Muscle layer of duodenum (tissue), 2 donors: ENCODE results near the gene MORN3.
"Not testable (repeated sequence)": the region's sequence is repeated elsewhere in the genome, so short reads cannot be mapped to it uniquely, and the experiment has no call there.

Experiments
- H3K27ac ChIP-seq: one replicate; pipeline ENCODE4 v1.7.0; 2013; ENCODE audit warnings: mild to moderate bottlenecking, low read length
- H3K27me3 ChIP-seq: one replicate; pipeline ENCODE4 v1.7.0; 2013; ENCODE audit warnings: low read depth, mild to moderate bottlenecking, control low read depth, low read length
- H3K36me3 ChIP-seq, 2 donors: one replicate each; pipeline ENCODE4 v1.7.0; 2013; ENCODE audit warnings: low read length in 2 of 2, control low read depth in 1 of 2, mild to moderate bottlenecking in 1 of 2; ENCODE audit not compliant: insufficient read depth in 2 of 2, control insufficient read depth in 1 of 2
- H3K4me1 ChIP-seq, 2 donors: one replicate each; pipeline ENCODE4 v1.7.0; 2013; ENCODE audit warnings: low read length in 2 of 2, mild to moderate bottlenecking in 2 of 2, control low read depth in 1 of 2, moderate library complexity in 1 of 2; ENCODE audit not compliant: insufficient read depth in 2 of 2, control insufficient read depth in 1 of 2
- H3K4me3 ChIP-seq, 2 donors: one replicate each; pipeline ENCODE4 v1.7.0; 2013; ENCODE audit warnings: low read length in 2 of 2, low read depth in 1 of 2, mild to moderate bottlenecking in 1 of 2
- H3K9me3 ChIP-seq, 2 donors: one replicate each; pipeline ENCODE4 v1.7.0; 2013; ENCODE audit warnings: low read length in 2 of 2, control low read depth in 1 of 2, mild to moderate bottlenecking in 1 of 2; ENCODE audit not compliant: control insufficient read depth in 1 of 2
- donor health status: healthy.

The MORN3 gene

GRCh38 chr12:121709478-121709961, 40.1 kb upstream of the MORN3 start:
- Histone ChIP-seq H3K27ac (no peak overlapping the region), H3K9me3 (no peaks in the 10 kb centered on the region), H3K4me3 (no peak overlapping the region), H3K27me3 (peaks cover 2% of the 10 kb centered on the region), H3K36me3 (no peaks in the 10 kb centered on the region), H3K4me1 (peaks cover 0 to 23% of the 10 kb centered on the region in 2 donors)

- H3K27ac ChIP-seq, H3K9me3 ChIP-seq, H3K27me3 ChIP-seq, H3K4me3 ChIP-seq, H3K36me3 ChIP-seq: not testable (repeated sequence)
- H3K4me1 ChIP-seq = peaks cover 0 to 20% of the 10 kb centered on the region in 2 donors
Measured at GRCh38 chr12:121709064-121709424, 39.6 kb upstream of the MORN3 start.

GRCh38 chr12:121708313-121709063, 39.0 kb upstream of the MORN3 start:
- Histone ChIP-seq H3K9me3 (no peaks in the 10 kb centered on the region), H3K27ac (no peak overlapping the region), H3K27me3 (peaks cover 4% of the 10 kb centered on the region)

GRCh38 chr12:121705514-121705913, 36.1 kb upstream of the MORN3 start:
- Histone ChIP-seq H3K36me3 (no peaks in the 10 kb centered on the region), H3K27ac (no peak overlapping the region), H3K9me3 (no peaks in the 10 kb centered on the region), H3K4me1 (peaks cover 0 to 6% of the 10 kb centered on the region in 2 donors), H3K27me3 (peaks cover 4% of the 10 kb centered on the region), H3K4me3 (no peak overlapping the region)

More at GRCh38 chr12:121708313-121709063, 39.0 kb upstream of the MORN3 start:
- Histone ChIP-seq H3K4me1 (peaks cover 0 to 14% of the 10 kb centered on the region in 2 donors), H3K4me3 (no peak overlapping the region), H3K36me3 (no peaks in the 10 kb centered on the region)

GRCh38 chr12:121702944-121703343, 33.5 kb upstream of the MORN3 start:
- Histone ChIP-seq H3K27me3 (peaks cover 4% of the 10 kb centered on the region), H3K9me3 (no peaks in the 10 kb centered on the region), H3K27ac (no peak overlapping the region), H3K4me3 (no peak overlapping the region), H3K36me3 (no peaks in the 10 kb centered on the region), H3K4me1 (peaks cover 0 to 6% of the 10 kb centered on the region in 2 donors)

GRCh38 chr12:121701667-121702277, 32.3 kb upstream of the MORN3 start:
- Histone ChIP-seq H3K27ac (no peak overlapping the region), H3K9me3 (no peaks in the 10 kb centered on the region), H3K4me1 (peaks cover 0 to 6% of the 10 kb centered on the region in 2 donors), H3K4me3 (no peak overlapping the region), H3K27me3 (peaks cover 4% of the 10 kb centered on the region), H3K36me3 (no peaks in the 10 kb centered on the region)

GRCh38 chr12:121697861-121698260, 28.4 kb upstream of the MORN3 start:
- H3K36me3 ChIP-seq, H3K4me1 ChIP-seq, H3K9me3 ChIP-seq, H3K27ac ChIP-seq, H3K4me3 ChIP-seq, H3K27me3 ChIP-seq: not testable (repeated sequence)

GRCh38 chr12:121697093-121697698, 27.7 kb upstream of the MORN3 start:
- no peaks in the 10 kb centered on the region for H3K9me3 ChIP-seq

GRCh38 chr12:121693155-121693687, 23.8 kb upstream of the MORN3 start:
- Histone ChIP-seq H3K27me3 (no peaks in the 10 kb centered on the region), H3K9me3 (no peaks in the 10 kb centered on the region), H3K36me3 (no peaks in the 10 kb centered on the region), H3K4me3 (no peak overlapping the region), H3K4me1 (no peaks in the 10 kb centered on the region), H3K27ac (no peak overlapping the region)

More at GRCh38 chr12:121697093-121697698, 27.7 kb upstream of the MORN3 start:
- H3K36me3 ChIP-seq = no peaks in the 10 kb centered on the region
- no peak overlapping the region for H3K27ac ChIP-seq
- H3K27me3 ChIP-seq = no peaks in the 10 kb centered on the region
- H3K4me3 ChIP-seq = no peak overlapping the region
- H3K4me1 ChIP-seq = peaks cover 0 to 6% of the 10 kb centered on the region in 2 donors

- H3K27me3 ChIP-seq, H3K4me1 ChIP-seq, H3K27ac ChIP-seq, H3K9me3 ChIP-seq, H3K36me3 ChIP-seq, H3K4me3 ChIP-seq: not testable (repeated sequence)
Measured at GRCh38 chr12:121692744-121693143, 23.3 kb upstream of the MORN3 start.

- Histone ChIP-seq H3K27me3 (no peaks in the 10 kb centered on the region), H3K4me1 (peaks cover 0 to 5% of the 10 kb centered on the region in 2 donors), H3K9me3 (no peaks in the 10 kb centered on the region), H3K27ac (no peak overlapping the region), H3K36me3 (no peaks in the 10 kb centered on the region), H3K4me3 (no peak overlapping the region)
Measured at GRCh38 chr12:121689430-121689829, 20.0 kb upstream of the MORN3 start.
